C4-2B (cell line): ENCODE measurements around the gene CNTN4.
"Not testable (repeated sequence)": the region's sequence is repeated elsewhere in the genome, so short reads cannot be mapped to it uniquely, and the experiment has no call there.

Source experiments
- H3K27ac ChIP-seq: fragments of 450-650 bp; 2 replicates; pipeline ENCODE4 v1.5.1; 2017
- ZFX ChIP-seq: fragments of 450-650 bp; IDR thresholded peaks from 2 replicates; pipeline ENCODE4 v1.6.1; 2017
- TF ChIP-seq, protein P1 (sequence below): fragments of 450-650 bp; conservative IDR thresholded peaks from 2 replicates; pipeline ENCODE4 v1.5.1; 2017; ENCODE audit warnings: mild to moderate bottlenecking

CNTN4 gene

GRCh38 chr3:2802429-2802828, 703.8 kb downstream of the CNTN4 start:
- no peak for TF ChIP-seq ZFX
- TF ChIP-seq, protein P1, sequence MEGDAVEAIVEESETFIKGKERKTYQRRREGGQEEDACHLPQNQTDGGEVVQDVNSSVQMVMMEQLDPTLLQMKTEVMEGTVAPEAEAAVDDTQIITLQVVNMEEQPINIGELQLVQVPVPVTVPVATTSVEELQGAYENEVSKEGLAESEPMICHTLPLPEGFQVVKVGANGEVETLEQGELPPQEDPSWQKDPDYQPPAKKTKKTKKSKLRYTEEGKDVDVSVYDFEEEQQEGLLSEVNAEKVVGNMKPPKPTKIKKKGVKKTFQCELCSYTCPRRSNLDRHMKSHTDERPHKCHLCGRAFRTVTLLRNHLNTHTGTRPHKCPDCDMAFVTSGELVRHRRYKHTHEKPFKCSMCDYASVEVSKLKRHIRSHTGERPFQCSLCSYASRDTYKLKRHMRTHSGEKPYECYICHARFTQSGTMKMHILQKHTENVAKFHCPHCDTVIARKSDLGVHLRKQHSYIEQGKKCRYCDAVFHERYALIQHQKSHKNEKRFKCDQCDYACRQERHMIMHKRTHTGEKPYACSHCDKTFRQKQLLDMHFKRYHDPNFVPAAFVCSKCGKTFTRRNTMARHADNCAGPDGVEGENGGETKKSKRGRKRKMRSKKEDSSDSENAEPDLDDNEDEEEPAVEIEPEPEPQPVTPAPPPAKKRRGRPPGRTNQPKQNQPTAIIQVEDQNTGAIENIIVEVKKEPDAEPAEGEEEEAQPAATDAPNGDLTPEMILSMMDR: no peak
- H3K27ac ChIP-seq: no peak overlapping the region

DNA sequence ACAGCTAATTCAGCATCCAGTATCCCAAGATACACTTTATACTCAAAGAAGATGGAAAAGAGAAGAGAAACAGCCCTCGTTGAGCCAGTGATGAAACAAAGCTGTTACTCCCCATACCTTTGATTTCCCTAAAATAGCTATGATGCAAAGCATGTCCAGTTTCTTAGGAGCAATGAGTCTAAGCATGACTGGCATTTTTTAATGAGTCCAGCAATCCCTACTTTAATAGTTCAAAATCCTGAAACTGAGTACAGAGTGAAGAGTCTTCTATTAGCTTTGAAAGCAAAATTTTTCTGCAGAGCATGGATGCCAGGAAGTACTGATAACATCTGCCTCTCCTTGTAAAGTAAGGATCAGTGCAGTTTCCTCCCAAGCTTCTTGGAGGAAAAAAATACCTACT, 708.8 kb downstream of the CNTN4 start:
- no peak overlapping the region for H3K27ac ChIP-seq
- no peak for TF ChIP-seq ZFX
- TF ChIP-seq, protein P1: no peak

GRCh38 chr3:2810723-2811122, 712.1 kb downstream of the CNTN4 start:
- TF ChIP-seq, protein P1: no peak
- TF ChIP-seq ZFX: no peak
- H3K27ac ChIP-seq: no peak overlapping the region

GRCh38 chr3:2819571-2819970, 720.9 kb downstream of the CNTN4 start:
- TF ChIP-seq, protein P1: no peak
- TF ChIP-seq ZFX: no peak
- H3K27ac ChIP-seq: no peak overlapping the region

- not testable (repeated sequence) for H3K27ac ChIP-seq
These were observed 722.3 kb downstream of the CNTN4 start for GRCh38 chr3:2820982-2821381.

GRCh38 chr3:2822611-2823010, 723.9 kb downstream of the CNTN4 start:
- TF ChIP-seq ZFX: no peak
- TF ChIP-seq, protein P1: no peak
- H3K27ac ChIP-seq: no peak overlapping the region

DNA sequence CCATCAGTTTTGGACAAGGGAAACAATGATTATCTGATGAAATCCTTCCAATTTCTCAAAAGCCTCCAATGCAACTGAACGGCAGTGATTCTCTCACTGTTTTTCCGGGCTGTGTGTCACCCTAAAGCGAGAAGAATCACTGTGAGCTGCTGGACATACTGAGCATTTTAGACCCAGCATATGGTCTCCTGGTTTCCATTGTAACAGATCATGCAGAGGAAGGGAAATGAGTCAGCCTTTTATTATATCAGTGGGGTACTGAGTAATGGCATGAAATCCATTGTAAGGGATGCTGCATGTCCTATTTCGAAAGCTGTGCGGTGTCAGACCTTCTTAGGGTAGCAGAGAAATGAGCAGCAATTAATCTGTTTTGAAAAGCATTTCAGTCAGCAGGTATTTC, 724.4 kb downstream of the CNTN4 start:
- TF ChIP-seq, protein P1: no peak
- TF ChIP-seq ZFX: no peak

GRCh38 chr3:2823437-2824211, 725.0 kb downstream of the CNTN4 start:
- H3K27ac ChIP-seq: no peak overlapping the region
- TF ChIP-seq ZFX: no peak

More for the DNA sequence above, 724.4 kb downstream of the CNTN4 start:
- H3K27ac ChIP-seq: no peak overlapping the region
